Measurements from ENCODE around the gene BMAL1.

The BMAL1 gene

GRCh38 chr11:13343931-13344717, 66.5 kb downstream of the BMAL1 start:
- TF ChIP-seq EZH2phosphoT487 (conservative IDR thresholded peaks at IDR 0.05; ENCODE audit: low read length) (no peak), CTCF (IDR thresholded peaks at IDR 0.05; ENCODE audit: insufficient read depth, low read length, poor library complexity, severe bottlenecking) (peak; percentile 94)
- Histone ChIP-seq H3K79me2 (ENCODE audit: insufficient read depth, low read length) (no peaks in the 10 kb centered on the region), H3F3A (ENCODE audit: insufficient read depth) (no peaks in the 10 kb centered on the region)

GRCh38 chr11:13344818-13345217, 67.2 kb downstream of the BMAL1 start:
- Histone ChIP-seq H2AFZ (ENCODE audit: low read depth, low read length, severe bottlenecking) (no peak overlapping the region), H3K36me3 (ENCODE audit: low read length) (no peaks in the 10 kb centered on the region), H3K4me2 (ENCODE audit: low read depth, low read length, poor library complexity, severe bottlenecking) (no peak overlapping the region), H3F3A (ENCODE audit: insufficient read depth) (no peaks in the 10 kb centered on the region), H3K4me3 (ENCODE audit: insufficient read depth, low read length, poor library complexity, severe bottlenecking) (no peak overlapping the region), H3K27me3 (ENCODE audit: low read length) (no peaks in the 10 kb centered on the region), H3K9ac (ENCODE audit: low read length) (no peak overlapping the region), H3K9me3 (ENCODE audit: insufficient read depth, low read length) (no peaks in the 10 kb centered on the region), H3K9me2 (replicated peaks; ENCODE audit: insufficient read depth, low read length) (no peaks in the 10 kb centered on the region), H3K79me2 (ENCODE audit: insufficient read depth, low read length) (no peaks in the 10 kb centered on the region), H4K20me1 (ENCODE audit: low read depth, low read length) (no peaks in the 10 kb centered on the region), H3K27ac (ENCODE audit: low read depth, low read length) (no peak overlapping the region)
- TF ChIP-seq CTCF (IDR thresholded peaks at IDR 0.05; ENCODE audit: insufficient read depth, low read length, poor library complexity, severe bottlenecking) (no peak), EZH2phosphoT487 (conservative IDR thresholded peaks at IDR 0.05; ENCODE audit: low read length) (no peak)

More at GRCh38 chr11:13343931-13344717, 66.5 kb downstream of the BMAL1 start:
- H3K36me3 ChIP-seq (ENCODE audit: low read length) = no peaks in the 10 kb centered on the region
- H3K27me3 ChIP-seq (ENCODE audit: low read length) = no peaks in the 10 kb centered on the region
- no peaks in the 10 kb centered on the region for H4K20me1 ChIP-seq (ENCODE audit: low read depth, low read length)
- H3K9ac ChIP-seq (ENCODE audit: low read length) = no peak overlapping the region
- no peak overlapping the region for H3K4me2 ChIP-seq (ENCODE audit: low read depth, low read length, poor library complexity, severe bottlenecking)
- H3K9me3 ChIP-seq (ENCODE audit: insufficient read depth, low read length) = no peaks in the 10 kb centered on the region
- H3K4me3 ChIP-seq (ENCODE audit: insufficient read depth, low read length, poor library complexity, severe bottlenecking) = no peak overlapping the region
- H2AFZ ChIP-seq (ENCODE audit: low read depth, low read length, severe bottlenecking) = no peak overlapping the region
- H3K9me2 ChIP-seq (replicated peaks; ENCODE audit: insufficient read depth, low read length) = no peaks in the 10 kb centered on the region
- no peak overlapping the region for H3K27ac ChIP-seq (ENCODE audit: low read depth, low read length)

- Histone ChIP-seq H3K4me2 (ENCODE audit: low read depth, low read length, poor library complexity, severe bottlenecking) (no peak overlapping the region), H3K79me2 (ENCODE audit: insufficient read depth, low read length) (no peaks in the 10 kb centered on the region), H3F3A (ENCODE audit: insufficient read depth) (no peaks in the 10 kb centered on the region), H3K27me3 (ENCODE audit: low read length) (no peaks in the 10 kb centered on the region), H3K9ac (ENCODE audit: low read length) (no peak overlapping the region), H3K9me3 (ENCODE audit: insufficient read depth, low read length) (no peaks in the 10 kb centered on the region), H3K4me3 (ENCODE audit: insufficient read depth, low read length, poor library complexity, severe bottlenecking) (no peak overlapping the region), H3K9me2 (replicated peaks; ENCODE audit: insufficient read depth, low read length) (no peaks in the 10 kb centered on the region), H4K20me1 (ENCODE audit: low read depth, low read length) (no peaks in the 10 kb centered on the region), H3K27ac (ENCODE audit: low read depth, low read length) (no peak overlapping the region), H2AFZ (ENCODE audit: low read depth, low read length, severe bottlenecking) (no peak overlapping the region), H3K36me3 (ENCODE audit: low read length) (no peaks in the 10 kb centered on the region)
- TF ChIP-seq EZH2phosphoT487 (conservative IDR thresholded peaks at IDR 0.05; ENCODE audit: low read length) = no peak
- TF ChIP-seq CTCF (IDR thresholded peaks at IDR 0.05; ENCODE audit: insufficient read depth, low read length, poor library complexity, severe bottlenecking) = no peak
These were observed 68.9 kb downstream of the BMAL1 start for GRCh38 chr11:13346470-13346869.

Measured in SU-DHL-6 (cell line).